SK-N-SH (cell line): ENCODE data around the gene DNM2.

Source experiments
- CHD2 ChIP-seq: fragments of 150-350 bp; IDR thresholded peaks from 2 replicates; pipeline ENCODE4 v1.6.1; 2018; ENCODE audit warnings: low read length; ENCODE audit not compliant: partially characterized antibody
- CTCF ChIP-seq: fragments of 200-600 bp; sonication (generic); IDR thresholded peaks from 2 replicates; pipeline ENCODE4 v1.6.1; 2017; ENCODE audit warnings: antibody characterized with exemption, mild to moderate bottlenecking, moderate library complexity
- EZH2phosphoT487 ChIP-seq: fragments of 200-600 bp; sonication (generic); IDR thresholded peaks from 2 replicates; pipeline ENCODE4 v1.6.1; 2017; ENCODE audit warnings: low read depth, mixed run types, mild to moderate bottlenecking, antibody characterized with exemption, moderate library complexity, borderline replicate concordance
- GABPA ChIP-seq: IDR thresholded peaks from 2 replicates; pipeline ENCODE4 v1.4.0; 2012; ENCODE audit warnings: low read depth, mild to moderate bottlenecking
- JUND ChIP-seq: IDR thresholded peaks from 2 replicates; pipeline ENCODE4 v1.4.0; 2012
- NRF1 ChIP-seq: IDR thresholded peaks from 2 replicates; pipeline ENCODE4 v1.6.1; 2012; ENCODE audit warnings: low read depth, mild to moderate bottlenecking, low read length
- POLR2AphosphoS5 ChIP-seq: IDR thresholded peaks from 2 replicates; pipeline ENCODE4 v1.6.1; 2012; ENCODE audit warnings: low read depth, low read length
- SIN3A ChIP-seq: IDR thresholded peaks from 2 replicates; pipeline ENCODE4 v1.6.1; 2012; ENCODE audit warnings: low read depth, mild to moderate bottlenecking, low read length, moderate library complexity, borderline replicate concordance
- YY1 ChIP-seq: IDR thresholded peaks from 2 replicates; pipeline ENCODE4 v1.4.0; 2012; ENCODE audit warnings: low read depth, mild to moderate bottlenecking
- TF ChIP-seq, protein P1 (sequence below): IDR thresholded peaks from 2 replicates; pipeline ENCODE4 v1.6.1; 2012; ENCODE audit warnings: mild to moderate bottlenecking, low read depth, low read length, moderate library complexity

DNA sequence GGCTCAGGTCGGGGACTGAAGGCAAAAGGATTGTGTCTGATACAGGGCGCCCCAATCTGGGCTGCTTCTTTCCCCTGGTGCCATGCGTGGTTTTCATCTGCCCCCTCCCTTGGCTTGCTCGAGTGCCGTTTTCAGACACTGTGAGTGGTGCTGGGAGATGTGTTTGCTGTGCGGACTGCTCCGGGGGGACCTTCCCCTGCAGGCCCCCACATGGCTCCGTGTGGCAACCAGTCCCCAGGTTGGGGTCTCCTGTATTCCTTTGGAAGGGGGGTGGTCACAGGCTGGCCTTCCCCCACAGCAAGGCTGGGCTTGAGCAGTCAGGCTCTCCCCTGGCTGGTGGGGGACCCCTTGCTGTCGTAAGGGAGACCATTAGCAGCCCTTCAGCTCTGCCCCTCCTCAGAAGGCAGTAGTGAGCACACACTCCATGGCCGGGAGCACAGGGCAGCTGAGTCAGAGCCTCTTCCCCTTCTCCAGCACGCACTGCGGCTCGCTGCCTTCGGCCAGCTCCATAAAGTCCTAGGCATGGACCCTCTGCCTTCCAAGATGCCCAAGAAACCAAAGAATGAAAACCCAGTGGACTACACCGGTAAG lies 37.2 kb upstream of the DNM2 start:
- TF ChIP-seq CTCF = no peak
- no peak for TF ChIP-seq POLR2AphosphoS5
- no peak for TF ChIP-seq JUND
- TF ChIP-seq YY1 = no peak
- TF ChIP-seq CHD2 = no peak
- TF ChIP-seq, protein P1, sequence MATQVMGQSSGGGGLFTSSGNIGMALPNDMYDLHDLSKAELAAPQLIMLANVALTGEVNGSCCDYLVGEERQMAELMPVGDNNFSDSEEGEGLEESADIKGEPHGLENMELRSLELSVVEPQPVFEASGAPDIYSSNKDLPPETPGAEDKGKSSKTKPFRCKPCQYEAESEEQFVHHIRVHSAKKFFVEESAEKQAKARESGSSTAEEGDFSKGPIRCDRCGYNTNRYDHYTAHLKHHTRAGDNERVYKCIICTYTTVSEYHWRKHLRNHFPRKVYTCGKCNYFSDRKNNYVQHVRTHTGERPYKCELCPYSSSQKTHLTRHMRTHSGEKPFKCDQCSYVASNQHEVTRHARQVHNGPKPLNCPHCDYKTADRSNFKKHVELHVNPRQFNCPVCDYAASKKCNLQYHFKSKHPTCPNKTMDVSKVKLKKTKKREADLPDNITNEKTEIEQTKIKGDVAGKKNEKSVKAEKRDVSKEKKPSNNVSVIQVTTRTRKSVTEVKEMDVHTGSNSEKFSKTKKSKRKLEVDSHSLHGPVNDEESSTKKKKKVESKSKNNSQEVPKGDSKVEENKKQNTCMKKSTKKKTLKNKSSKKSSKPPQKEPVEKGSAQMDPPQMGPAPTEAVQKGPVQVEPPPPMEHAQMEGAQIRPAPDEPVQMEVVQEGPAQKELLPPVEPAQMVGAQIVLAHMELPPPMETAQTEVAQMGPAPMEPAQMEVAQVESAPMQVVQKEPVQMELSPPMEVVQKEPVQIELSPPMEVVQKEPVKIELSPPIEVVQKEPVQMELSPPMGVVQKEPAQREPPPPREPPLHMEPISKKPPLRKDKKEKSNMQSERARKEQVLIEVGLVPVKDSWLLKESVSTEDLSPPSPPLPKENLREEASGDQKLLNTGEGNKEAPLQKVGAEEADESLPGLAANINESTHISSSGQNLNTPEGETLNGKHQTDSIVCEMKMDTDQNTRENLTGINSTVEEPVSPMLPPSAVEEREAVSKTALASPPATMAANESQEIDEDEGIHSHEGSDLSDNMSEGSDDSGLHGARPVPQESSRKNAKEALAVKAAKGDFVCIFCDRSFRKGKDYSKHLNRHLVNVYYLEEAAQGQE = no peak
- TF ChIP-seq EZH2phosphoT487 = no peak
- TF ChIP-seq GABPA = no peak
- TF ChIP-seq SIN3A = no peak
- no peak for TF ChIP-seq NRF1
